GM23338 (cell line): ENCODE measurements around the gene ZCCHC17. TPM values are rescaled to one million over a fixed set of nuclear protein-coding genes. Genes with fewer than 3 reads are reported as not detected.
A peak's percentile ranks its signal among the peaks of the same experiment; 100 is the strongest.

ENCODE experiments used
- ATAC-seq: fragments of 200-7000 bp; cut with Tn5 transposase; 3 replicates; pipeline ENCODE4 v1.9.1; 2020
- DNase-seq: peaks from one replicate; pipeline ENCODE4 v3.0.0-alpha.2; 2015; ENCODE audit warnings: low spot score
- H2AFZ ChIP-seq: fragments of 200-600 bp; sonication (generic); 2 replicates; pipeline ENCODE4 v1.8.0; 2016; ENCODE audit warnings: antibody characterized with exemption, mild to moderate bottlenecking, moderate library complexity
- H3F3A ChIP-seq: fragments of 200-600 bp; sonication (generic); replicated peaks from 2 replicates; pipeline ENCODE4 v1.8.0; 2017; ENCODE audit warnings: antibody characterized with exemption, mixed run types, low read depth
- H3K27ac ChIP-seq: fragments of 200-600 bp; sonication (generic); 2 replicates; pipeline ENCODE4 v1.6.1; 2016; ENCODE audit warnings: low read depth
- H3K27me3 ChIP-seq: fragments of 200-600 bp; sonication (generic); 2 replicates; pipeline ENCODE4 v1.8.0; 2016; ENCODE audit warnings: mild to moderate bottlenecking, mixed run types, moderate library complexity; ENCODE audit not compliant: insufficient read depth
- H3K36me3 ChIP-seq: fragments of 200-600 bp; sonication (generic); 2 replicates; pipeline ENCODE4 v1.8.0; 2016; ENCODE audit warnings: mild to moderate bottlenecking; ENCODE audit not compliant: insufficient read depth
- H3K4me1 ChIP-seq: fragments of 200-600 bp; sonication (generic); 2 replicates; pipeline ENCODE4 v1.8.0; 2016; ENCODE audit warnings: mild to moderate bottlenecking, moderate library complexity; ENCODE audit not compliant: insufficient read depth
- H3K4me2 ChIP-seq: fragments of 200-600 bp; sonication (generic); 2 replicates; pipeline ENCODE4 v1.7.1; 2017; ENCODE audit warnings: mixed run types
- H3K4me3 ChIP-seq: fragments of 200-600 bp; sonication (generic); 2 replicates; pipeline ENCODE4 v1.6.1; 2016; ENCODE audit warnings: mixed run types
- H3K79me2 ChIP-seq: fragments of 200-600 bp; sonication (generic); replicated peaks from 2 replicates; pipeline ENCODE4 v1.8.0; 2017; ENCODE audit warnings: mild to moderate bottlenecking; ENCODE audit not compliant: insufficient read depth
- H3K9me2 ChIP-seq: fragments of 200-600 bp; sonication (generic); 2 replicates; pipeline ENCODE4 v1.8.0; 2017; ENCODE audit not compliant: insufficient read depth
- H4K20me1 ChIP-seq: fragments of 200-600 bp; sonication (generic); replicated peaks from 2 replicates; pipeline ENCODE4 v1.8.0; 2017; ENCODE audit warnings: mild to moderate bottlenecking; ENCODE audit not compliant: insufficient read depth
- H3K27ac Mint-ChIP-seq: 2 replicates; pipeline ENCODE4 v1.8.0; 2020; ENCODE audit warnings: inconsistent platforms, mild to moderate bottlenecking, moderate library complexity, mixed read lengths
- H3K27me3 Mint-ChIP-seq: 3 replicates; pipeline ENCODE4 v1.8.0; 2022; ENCODE audit warnings: low read depth, mild to moderate bottlenecking, moderate library complexity, mixed read lengths, inconsistent platforms; ENCODE audit not compliant: insufficient read depth, poor library complexity
- H3K36me3 Mint-ChIP-seq: 3 replicates; pipeline ENCODE4 v1.8.0; 2021; ENCODE audit warnings: low read depth, mild to moderate bottlenecking, inconsistent platforms, moderate library complexity, mixed read lengths
- H3K4me1 Mint-ChIP-seq: 3 replicates; pipeline ENCODE4 v1.8.0; 2020; ENCODE audit warnings: mild to moderate bottlenecking, inconsistent platforms, mixed read lengths
- H3K4me3 Mint-ChIP-seq: 3 replicates; pipeline ENCODE4 v1.8.0; 2021; ENCODE audit warnings: moderate library complexity, mild to moderate bottlenecking, inconsistent platforms, mixed read lengths
- H3K9me3 Mint-ChIP-seq: 3 replicates; pipeline ENCODE4 v1.8.0; 2020; ENCODE audit warnings: moderate library complexity, mild to moderate bottlenecking, inconsistent platforms, mixed read lengths
- CREB1 ChIP-seq: fragments of 250-450 bp; sonication (Bioruptor Pico); IDR thresholded peaks from 2 replicates; pipeline ENCODE4 v1.5.0; 2020; ENCODE audit warnings: low read depth, mild to moderate bottlenecking, moderate library complexity
- EZH2 ChIP-seq: fragments of 200-600 bp; sonication (generic); IDR thresholded peaks from one replicate; pipeline ENCODE4 v1.8.0; 2017; ENCODE audit warnings: antibody characterized with exemption, mild to moderate bottlenecking, low read depth; ENCODE audit not compliant: unreplicated experiment
- EZH2phosphoT487 ChIP-seq: fragments of 200-600 bp; sonication (generic); IDR thresholded peaks from one replicate; pipeline ENCODE4 v1.8.1; 2018; ENCODE audit warnings: antibody characterized with exemption; ENCODE audit not compliant: unreplicated experiment
- JUNB ChIP-seq: IDR thresholded peaks from one replicate; pipeline ENCODE4 v1.6.1; 2016; ENCODE audit warnings: antibody characterized with exemption; ENCODE audit not compliant: unreplicated experiment
- NANOG ChIP-seq: IDR thresholded peaks from 2 replicates; pipeline ENCODE4 v1.6.1; 2016; ENCODE audit warnings: antibody characterized with exemption, borderline replicate concordance
- POLR2AphosphoS5 ChIP-seq: IDR thresholded peaks from 2 replicates; pipeline ENCODE4 v1.6.1; 2016; ENCODE audit warnings: antibody characterized with exemption, low read depth
- REST ChIP-seq: IDR thresholded peaks from one replicate; pipeline ENCODE4 v1.6.1; 2018; ENCODE audit warnings: antibody characterized with exemption; ENCODE audit not compliant: unreplicated experiment
- STAT1 ChIP-seq: IDR thresholded peaks from one replicate; pipeline ENCODE4 v1.6.1; 2016; ENCODE audit warnings: antibody characterized with exemption; ENCODE audit not compliant: unreplicated experiment
- ZNF114 ChIP-seq: fragments of 250-450 bp; sonication (Bioruptor Pico); IDR thresholded peaks from 2 replicates; pipeline ENCODE4 v1.5.0; 2020; ENCODE audit warnings: mild to moderate bottlenecking, moderate library complexity
- ZNF331 ChIP-seq: fragments of 250-450 bp; sonication (Bioruptor Pico); IDR thresholded peaks from 2 replicates; pipeline ENCODE4 v1.5.0; 2020; ENCODE audit warnings: low read depth, mild to moderate bottlenecking, moderate library complexity
- ZNF462 ChIP-seq: fragments of 250-450 bp; sonication (Bioruptor Pico); IDR thresholded peaks from 2 replicates; pipeline ENCODE4 v1.5.0; 2020; ENCODE audit warnings: mild to moderate bottlenecking, moderate library complexity
- polyA plus RNA-seq: library from polyadenylated mRNA; unstranded; fragments of >200 nt; fragmentation: Nextera tagmentation; extraction: Ambion mirVana; gene quantifications from 2 replicates; pipeline ENCODE4 v1.2.1, GENCODE V29; 2016
- total RNA-seq: library from RNA; depleted of rRNA; stranded (reverse); fragments of >200 nt; shearing (Covaris generic); gene quantifications from 2 replicates; pipeline ENCODE4 v1.2.3, GENCODE V29; 2014
- TF ChIP-seq, protein P1 (sequence below): IDR thresholded peaks from 2 replicates; pipeline ENCODE4 v1.6.1; 2016; ENCODE audit warnings: antibody characterized with exemption

The ZCCHC17 gene
- total and polyA plus RNA-seq, 2 experiments from 2014 or later, result 40.1 to 134 TPM

DNA sequence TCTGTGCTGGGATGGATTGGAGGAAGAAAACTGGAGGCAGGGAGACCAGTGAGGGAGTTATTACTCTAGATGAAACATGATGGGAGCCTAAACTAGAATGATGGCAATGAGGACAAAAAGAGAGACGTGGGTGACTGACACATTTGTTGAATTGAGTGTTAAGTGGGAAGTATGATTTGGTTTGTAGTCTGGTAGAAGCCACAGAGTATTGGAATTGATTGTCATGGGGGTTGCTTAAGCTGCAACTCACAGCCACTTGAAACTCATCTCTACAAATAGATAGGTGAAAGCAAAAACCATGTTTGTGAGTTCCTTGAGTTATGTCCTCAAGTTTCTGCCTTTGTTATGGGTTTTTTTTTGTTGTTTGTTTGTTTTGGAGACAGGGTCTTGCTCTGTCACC, 47.7 kb downstream of the ZCCHC17 start (continued):
- TF ChIP-seq ZNF462 (CRISPR knock-in tag) (no peak), CREB1 (CRISPR knock-in tag) (no peak), EZH2 (no peak), POLR2AphosphoS5 (no peak), JUNB (no peak), STAT1 (no peak), NANOG (no peak), ZNF331 (no peak), EZH2phosphoT487 (no peak)
- TF ChIP-seq, protein P1, sequence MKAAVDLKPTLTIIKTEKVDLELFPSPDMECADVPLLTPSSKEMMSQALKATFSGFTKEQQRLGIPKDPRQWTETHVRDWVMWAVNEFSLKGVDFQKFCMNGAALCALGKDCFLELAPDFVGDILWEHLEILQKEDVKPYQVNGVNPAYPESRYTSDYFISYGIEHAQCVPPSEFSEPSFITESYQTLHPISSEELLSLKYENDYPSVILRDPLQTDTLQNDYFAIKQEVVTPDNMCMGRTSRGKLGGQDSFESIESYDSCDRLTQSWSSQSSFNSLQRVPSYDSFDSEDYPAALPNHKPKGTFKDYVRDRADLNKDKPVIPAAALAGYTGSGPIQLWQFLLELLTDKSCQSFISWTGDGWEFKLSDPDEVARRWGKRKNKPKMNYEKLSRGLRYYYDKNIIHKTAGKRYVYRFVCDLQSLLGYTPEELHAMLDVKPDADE, result no peak

DNA sequence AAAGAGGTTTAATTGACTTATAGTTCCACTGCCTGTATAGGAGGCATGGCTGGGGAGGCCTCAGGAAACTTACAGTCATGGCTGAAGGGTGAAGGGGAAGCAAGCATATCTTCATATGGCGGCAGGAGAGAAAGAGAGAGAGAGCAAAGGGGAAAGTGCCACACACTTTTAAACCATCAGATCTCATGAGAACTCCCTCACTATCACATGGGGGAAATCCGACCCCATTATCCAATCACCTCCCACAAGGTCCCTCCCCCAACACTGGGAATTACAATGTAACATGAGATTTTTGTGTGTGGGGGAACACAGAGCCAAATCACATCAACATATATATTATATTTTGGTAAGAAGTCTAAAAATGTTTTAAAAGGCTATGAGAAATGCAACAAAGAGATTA, 48.8 kb downstream of the ZCCHC17 start:
- Histone ChIP-seq H3K4me2 (no peak overlapping the region), H3K36me3 (peaks cover 3% of the 10 kb centered on the region; the same call in 1 of the 2 replicates), H3K79me2 (no peaks in the 10 kb centered on the region; the same call in 1 of the 2 replicates), H3F3A (no peaks in the 10 kb centered on the region), H3K9me2 (no peaks in the 10 kb centered on the region), H3K4me3 (no peak overlapping the region), H3K27me3 (no peaks in the 10 kb centered on the region), H2AFZ (no peak overlapping the region), H3K4me1 (no peaks in the 10 kb centered on the region), H3K27ac (no peak overlapping the region), H4K20me1 (peaks cover 3% of the 10 kb centered on the region; the same call in 1 of the 2 replicates)
- no peaks in the 10 kb centered on the region for H3K27me3 Mint-ChIP-seq
- ATAC-seq (peak; percentile 58), DNase-seq (peak; percentile 14)
- peaks cover 14% of the 10 kb centered on the region; the same call in 2 of the 3 replicates for H3K36me3 Mint-ChIP-seq
- H3K27ac Mint-ChIP-seq, result peak overlapping the region; percentile 61; the same call in 1 of the 2 replicates
- peaks cover 7% of the 10 kb centered on the region; the same call in 2 of the 3 replicates for H3K4me1 Mint-ChIP-seq
- no peaks in the 10 kb centered on the region for H3K9me3 Mint-ChIP-seq
- no peak overlapping the region for H3K4me3 Mint-ChIP-seq
- TF ChIP-seq POLR2AphosphoS5 (no peak), EZH2phosphoT487 (no peak), ZNF114 (CRISPR knock-in tag) (no peak), STAT1 (no peak), JUNB (no peak), ZNF331 (no peak), CREB1 (CRISPR knock-in tag) (no peak), NANOG (no peak), REST (no peak)
- TF ChIP-seq, protein P1, result no peak
